ENCODE results near the gene SETBP1.
"Not testable (repeated sequence)": the region's sequence is repeated elsewhere in the genome, so short reads cannot be mapped to it uniquely, and the experiment has no call there.

The SETBP1 gene

DNA sequence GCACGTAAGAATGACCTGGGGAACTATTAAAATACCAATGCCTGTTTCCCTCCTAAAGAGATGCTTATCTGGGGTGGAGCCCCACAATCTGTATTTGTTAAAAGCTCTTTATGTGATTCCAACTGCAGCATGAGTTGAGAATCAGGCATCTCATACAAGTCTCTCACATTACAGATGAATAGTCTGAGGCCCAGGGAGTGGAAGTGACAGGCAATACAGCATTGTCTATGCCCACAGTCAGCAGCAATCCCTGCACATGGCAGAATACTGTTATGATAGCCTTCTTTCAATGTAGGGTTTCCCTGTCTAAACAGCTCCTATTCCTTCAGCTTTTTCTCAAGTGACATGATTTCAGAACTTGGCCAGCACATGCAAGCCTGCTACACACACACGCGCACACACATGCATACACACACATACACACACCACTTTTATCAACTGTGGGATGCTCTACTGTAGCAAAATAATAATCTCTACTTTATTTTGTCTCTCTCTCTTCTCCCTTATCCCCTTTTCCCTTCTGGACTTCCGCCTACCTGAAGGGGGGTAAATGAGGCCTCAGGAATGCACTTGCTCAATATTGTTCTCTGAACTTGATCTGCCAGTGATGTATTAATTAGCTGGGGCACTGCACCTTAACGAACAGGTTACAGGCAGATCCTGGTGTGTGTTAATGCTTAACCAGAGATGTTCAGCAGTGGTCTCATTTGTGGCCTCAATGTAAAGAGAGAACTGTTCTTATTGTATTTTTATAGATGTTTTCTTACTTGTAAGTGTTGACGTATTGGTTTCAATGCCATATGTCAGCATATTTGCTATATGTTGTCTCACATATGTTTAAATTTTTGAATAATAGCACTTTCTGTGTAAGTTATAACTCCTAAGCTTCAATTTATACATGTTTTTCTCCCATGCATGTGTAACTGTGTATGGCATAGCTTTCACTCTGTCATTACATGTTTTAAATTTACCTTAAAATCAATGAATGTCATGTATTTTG is 116.0 kb downstream of the SETBP1 start:
- Histone ChIP-seq H3K27ac (ENCODE audit: insufficient read depth, low read depth, low read length, poor library complexity, severe bottlenecking) (no peak overlapping the region), H3K4me3 (ENCODE audit: insufficient read depth, low read depth, low read length) (no peak overlapping the region), H3K9me3 (ENCODE audit: control insufficient read depth, low read length) (no peaks in the 10 kb centered on the region), H3K36me3 (ENCODE audit: control insufficient read depth, insufficient read depth, low read length) (peaks cover 5% of the 10 kb centered on the region), H3K27me3 (ENCODE audit: control insufficient read depth, insufficient read depth, low read length, poor library complexity, severe bottlenecking) (no peaks in the 10 kb centered on the region), H3K4me1 (ENCODE audit: control insufficient read depth, insufficient read depth, low read length) (peaks cover 20% of the 10 kb centered on the region)
- WGBS, 2 experiments = 93 to 96% methylated on average over 5 to 6 of the region's 6 CpGs

DNA sequence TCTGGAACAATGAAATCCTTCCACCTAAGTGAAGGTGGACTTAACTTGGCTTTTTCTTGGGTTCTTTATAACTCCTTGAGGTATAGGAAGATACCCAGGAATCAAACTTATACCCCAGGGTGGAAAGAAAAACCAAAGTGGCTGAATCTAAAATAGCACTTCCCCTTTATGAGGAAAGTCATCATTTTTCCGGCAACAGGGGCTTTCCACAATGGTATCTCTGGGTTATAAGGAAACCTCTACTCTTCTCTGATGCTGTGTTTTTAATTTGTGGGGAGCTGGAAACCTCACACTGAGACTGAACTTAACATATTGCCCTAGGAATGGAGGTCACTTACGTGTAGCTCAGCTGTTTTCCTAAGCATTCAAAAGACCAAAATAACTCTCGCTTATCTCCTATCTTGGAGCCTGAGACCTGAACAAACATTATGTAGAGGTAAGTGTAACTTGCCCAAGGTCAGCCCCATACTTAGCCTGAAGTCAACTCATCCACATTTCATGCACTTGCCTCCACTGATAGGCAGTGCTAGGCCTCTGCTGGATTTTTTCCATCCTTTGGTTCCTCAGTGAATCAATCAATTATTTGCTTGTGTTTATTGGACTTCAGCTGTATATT is 117.9 kb downstream of the SETBP1 start:
- Histone ChIP-seq H3K27ac (ENCODE audit: insufficient read depth, low read depth, low read length, poor library complexity, severe bottlenecking) (no peak overlapping the region), H3K36me3 (ENCODE audit: control insufficient read depth, insufficient read depth, low read length) (peaks cover 5% of the 10 kb centered on the region), H3K4me1 (ENCODE audit: control insufficient read depth, insufficient read depth, low read length) (peaks cover 12% of the 10 kb centered on the region), H3K4me3 (ENCODE audit: insufficient read depth, low read depth, low read length) (no peak overlapping the region), H3K9me3 (ENCODE audit: control insufficient read depth, low read length) (no peaks in the 10 kb centered on the region), H3K27me3 (ENCODE audit: control insufficient read depth, insufficient read depth, low read length, poor library complexity, severe bottlenecking) (no peaks in the 10 kb centered on the region)
- 89% methylated on average over 3 of the region's 3 CpGs for WGBS, 2 experiments

DNA sequence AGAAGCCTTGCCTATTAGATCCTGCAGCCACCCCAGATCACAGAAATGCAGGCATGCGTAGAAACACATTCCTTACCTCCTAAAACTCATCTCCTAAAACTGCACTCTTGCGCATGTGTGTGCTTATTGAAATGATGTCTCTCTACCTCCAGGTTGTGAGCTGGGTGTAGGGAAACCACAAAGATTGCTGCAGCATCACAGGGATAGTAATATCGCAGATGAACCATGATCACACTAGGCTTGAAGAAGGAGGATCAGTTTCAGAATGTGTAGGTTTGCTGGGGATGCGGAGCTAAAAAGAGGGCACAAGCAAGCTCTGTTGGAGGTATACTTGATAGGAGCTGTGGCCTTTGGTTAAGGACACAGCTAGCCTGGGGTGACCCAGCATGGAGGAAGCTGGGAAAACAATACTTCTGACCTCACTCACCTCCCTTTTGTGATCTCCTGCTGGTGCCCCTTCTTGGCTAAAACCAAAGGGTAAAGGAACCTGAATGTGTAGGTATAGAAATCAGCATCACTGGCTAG is 118.8 kb downstream of the SETBP1 start:
- H3K4me1 ChIP-seq (ENCODE audit: control insufficient read depth, insufficient read depth, low read length) = peaks cover 4% of the 10 kb centered on the region
- 85 to 86% methylated on average over 4 of the region's 4 CpGs for WGBS, 2 experiments
- H3K4me3 ChIP-seq (ENCODE audit: insufficient read depth, low read depth, low read length) = no peak overlapping the region
- H3K27ac ChIP-seq (ENCODE audit: insufficient read depth, low read depth, low read length, poor library complexity, severe bottlenecking) = no peak overlapping the region
- no peaks in the 10 kb centered on the region for H3K9me3 ChIP-seq (ENCODE audit: control insufficient read depth, low read length)
- peaks cover 5% of the 10 kb centered on the region for H3K36me3 ChIP-seq (ENCODE audit: control insufficient read depth, insufficient read depth, low read length)
- no peaks in the 10 kb centered on the region for H3K27me3 ChIP-seq (ENCODE audit: control insufficient read depth, insufficient read depth, low read length, poor library complexity, severe bottlenecking)

DNA sequence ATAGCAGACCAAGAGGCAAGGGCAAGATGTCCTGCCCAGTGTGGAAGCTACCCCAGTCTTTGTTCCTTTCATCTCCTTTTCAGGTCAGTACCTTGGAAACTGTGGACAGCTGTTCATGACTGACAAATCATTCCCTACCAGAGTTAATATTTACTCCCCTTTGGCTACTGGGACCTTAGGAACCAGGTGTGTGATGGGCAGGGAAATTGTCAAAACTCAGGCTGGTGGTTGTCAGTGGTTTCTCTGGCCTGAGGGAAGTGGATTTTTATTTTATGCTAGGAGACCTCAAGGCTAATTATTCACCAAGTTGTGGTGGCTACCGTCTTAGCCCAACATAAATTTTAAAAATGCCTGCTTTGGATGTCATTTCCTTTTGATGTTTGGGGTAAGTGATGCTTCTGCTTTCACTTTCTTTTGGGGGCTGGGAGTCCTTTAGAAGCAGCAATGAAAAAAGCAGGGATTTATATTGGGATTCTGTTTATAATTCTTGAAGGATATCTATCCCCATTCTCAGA is 119.3 kb downstream of the SETBP1 start:
- H3K4me3 ChIP-seq (ENCODE audit: insufficient read depth, low read depth, low read length) = no peak overlapping the region
- H3K27ac ChIP-seq (ENCODE audit: insufficient read depth, low read depth, low read length, poor library complexity, severe bottlenecking) = no peak overlapping the region
- WGBS, 2 experiments = 100% methylated on average over 1 of the region's 1 CpG
- H3K27me3 ChIP-seq (ENCODE audit: control insufficient read depth, insufficient read depth, low read length, poor library complexity, severe bottlenecking) = no peaks in the 10 kb centered on the region
- no peaks in the 10 kb centered on the region for H3K9me3 ChIP-seq (ENCODE audit: control insufficient read depth, low read length)
- H3K36me3 ChIP-seq (ENCODE audit: control insufficient read depth, insufficient read depth, low read length) = peaks cover 5% of the 10 kb centered on the region
- no peaks in the 10 kb centered on the region for H3K4me1 ChIP-seq (ENCODE audit: control insufficient read depth, insufficient read depth, low read length)

DNA sequence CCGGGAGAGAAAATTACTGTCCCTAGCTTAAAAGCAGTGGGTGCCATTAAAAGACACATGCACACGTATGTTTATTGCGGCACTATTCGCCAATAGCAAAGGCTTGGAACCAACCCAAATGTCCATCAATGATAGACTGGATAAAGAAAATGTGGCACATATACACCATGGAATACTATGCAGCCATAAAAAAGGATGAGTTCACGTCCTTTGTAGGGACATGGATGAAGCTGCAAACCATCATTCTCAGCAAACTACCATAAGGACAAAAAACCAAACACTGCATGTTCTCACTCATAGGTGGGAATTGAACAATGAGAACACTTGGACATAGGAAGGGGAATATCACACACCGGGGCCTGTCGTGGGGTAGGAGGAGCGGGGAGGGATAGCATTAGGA is 120.1 kb downstream of the SETBP1 start:
- H3K4me3 ChIP-seq (ENCODE audit: insufficient read depth, low read depth, low read length); H3K36me3 ChIP-seq (ENCODE audit: control insufficient read depth, insufficient read depth, low read length); H3K27me3 ChIP-seq (ENCODE audit: control insufficient read depth, insufficient read depth, low read length, poor library complexity, severe bottlenecking); H3K27ac ChIP-seq (ENCODE audit: insufficient read depth, low read depth, low read length, poor library complexity, severe bottlenecking); H3K4me1 ChIP-seq (ENCODE audit: control insufficient read depth, insufficient read depth, low read length); H3K9me3 ChIP-seq (ENCODE audit: control insufficient read depth, low read length): not testable (repeated sequence)
- WGBS, 2 experiments = 94 to 95% methylated on average over 7 to 8 of the region's 8 CpGs

DNA sequence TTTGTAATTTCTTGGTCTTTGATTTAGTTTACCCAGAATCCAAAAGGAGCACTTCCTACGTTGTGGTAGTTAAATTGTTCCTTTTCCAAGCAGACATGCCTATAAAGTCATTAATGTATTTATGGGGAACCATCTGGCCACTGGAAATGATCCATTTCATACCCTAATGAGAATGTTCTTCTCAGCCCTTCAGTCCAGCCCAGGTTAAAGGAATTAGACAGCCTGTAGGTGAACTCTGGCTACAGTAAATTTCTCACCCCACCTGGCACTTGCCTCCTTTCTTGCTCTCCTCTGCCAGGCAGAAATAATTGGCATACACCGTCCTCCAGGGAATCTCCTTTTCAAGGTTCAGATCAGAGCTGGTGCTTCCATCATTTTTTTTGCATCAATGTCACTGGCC is 121.1 kb downstream of the SETBP1 start:
- Histone ChIP-seq H3K4me1 (ENCODE audit: control insufficient read depth, insufficient read depth, low read length) (no peaks in the 10 kb centered on the region), H3K4me3 (ENCODE audit: insufficient read depth, low read depth, low read length) (no peak overlapping the region), H3K27ac (ENCODE audit: insufficient read depth, low read depth, low read length, poor library complexity, severe bottlenecking) (no peak overlapping the region), H3K36me3 (ENCODE audit: control insufficient read depth, insufficient read depth, low read length) (peaks cover 5% of the 10 kb centered on the region), H3K9me3 (ENCODE audit: control insufficient read depth, low read length) (no peaks in the 10 kb centered on the region), H3K27me3 (ENCODE audit: control insufficient read depth, insufficient read depth, low read length, poor library complexity, severe bottlenecking) (no peaks in the 10 kb centered on the region)
- WGBS, 2 experiments = 90 to 96% methylated on average over 1 to 2 of the region's 2 CpGs

DNA sequence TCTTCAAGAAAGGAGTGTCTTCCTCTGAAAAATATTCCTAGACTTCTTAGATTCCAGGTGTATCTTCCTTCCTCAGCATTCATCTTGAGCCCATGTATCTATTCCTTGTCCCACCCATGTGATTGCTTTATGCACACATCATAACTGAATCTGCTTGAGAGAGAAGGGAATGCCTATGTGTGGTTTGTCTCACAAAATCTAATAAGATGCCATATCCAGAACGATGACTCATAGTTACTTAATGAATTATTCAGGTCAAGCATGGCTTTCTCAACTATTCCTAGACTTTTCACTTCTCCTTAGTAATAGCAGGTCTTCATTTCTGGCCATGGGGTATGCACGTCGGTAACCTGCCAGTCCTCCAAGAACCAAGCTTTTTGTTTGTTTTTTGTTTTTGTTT is 121.8 kb downstream of the SETBP1 start:
- Histone ChIP-seq H3K9me3 (ENCODE audit: control insufficient read depth, low read length) (no peaks in the 10 kb centered on the region), H3K27ac (ENCODE audit: insufficient read depth, low read depth, low read length, poor library complexity, severe bottlenecking) (no peak overlapping the region), H3K4me3 (ENCODE audit: insufficient read depth, low read depth, low read length) (no peak overlapping the region), H3K4me1 (ENCODE audit: control insufficient read depth, insufficient read depth, low read length) (no peaks in the 10 kb centered on the region), H3K27me3 (ENCODE audit: control insufficient read depth, insufficient read depth, low read length, poor library complexity, severe bottlenecking) (no peaks in the 10 kb centered on the region), H3K36me3 (ENCODE audit: control insufficient read depth, insufficient read depth, low read length) (peaks cover 5% of the 10 kb centered on the region)
- WGBS, 2 experiments = 93 to 94% methylated on average over 3 of the region's 3 CpGs

DNA sequence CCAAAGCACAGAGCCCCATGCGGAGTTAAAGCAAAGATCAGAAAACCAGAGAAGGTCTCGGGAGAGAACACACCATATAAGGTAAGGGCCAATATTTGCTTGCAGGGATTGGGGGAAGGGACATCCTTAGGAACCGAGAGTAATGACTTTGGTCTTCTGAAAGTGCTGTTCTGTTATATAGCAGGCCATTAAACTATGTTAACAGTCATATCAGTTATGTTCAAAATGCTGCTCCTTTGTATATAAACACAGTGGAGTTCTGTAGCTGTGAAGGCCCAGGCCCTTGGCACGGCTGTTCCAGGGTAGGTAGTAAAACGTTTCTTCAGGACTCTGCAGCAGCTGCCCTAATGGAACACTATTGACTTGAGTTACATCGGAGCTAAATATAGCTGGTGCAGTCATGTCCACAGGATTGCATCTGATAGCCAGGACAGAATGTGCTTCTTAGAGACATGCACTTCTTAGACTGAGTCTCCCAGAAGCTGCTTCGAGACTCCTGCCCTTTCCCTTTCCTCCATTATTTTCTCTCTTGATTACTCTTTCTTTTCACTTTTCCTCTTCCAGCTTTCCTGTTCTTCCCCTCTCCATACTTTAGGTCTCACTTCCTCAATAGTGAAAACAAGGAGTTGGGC is 122.4 kb downstream of the SETBP1 start:
- no peak overlapping the region for H3K4me3 ChIP-seq (ENCODE audit: insufficient read depth, low read depth, low read length)
- peaks cover 5% of the 10 kb centered on the region for H3K36me3 ChIP-seq (ENCODE audit: control insufficient read depth, insufficient read depth, low read length)
- no peaks in the 10 kb centered on the region for H3K4me1 ChIP-seq (ENCODE audit: control insufficient read depth, insufficient read depth, low read length)
- 74 to 77% methylated on average over 7 of the region's 7 CpGs for WGBS, 2 experiments
- H3K27me3 ChIP-seq (ENCODE audit: control insufficient read depth, insufficient read depth, low read length, poor library complexity, severe bottlenecking) = no peaks in the 10 kb centered on the region
- no peaks in the 10 kb centered on the region for H3K9me3 ChIP-seq (ENCODE audit: control insufficient read depth, low read length)
- H3K27ac ChIP-seq (ENCODE audit: insufficient read depth, low read depth, low read length, poor library complexity, severe bottlenecking) = no peak overlapping the region

DNA sequence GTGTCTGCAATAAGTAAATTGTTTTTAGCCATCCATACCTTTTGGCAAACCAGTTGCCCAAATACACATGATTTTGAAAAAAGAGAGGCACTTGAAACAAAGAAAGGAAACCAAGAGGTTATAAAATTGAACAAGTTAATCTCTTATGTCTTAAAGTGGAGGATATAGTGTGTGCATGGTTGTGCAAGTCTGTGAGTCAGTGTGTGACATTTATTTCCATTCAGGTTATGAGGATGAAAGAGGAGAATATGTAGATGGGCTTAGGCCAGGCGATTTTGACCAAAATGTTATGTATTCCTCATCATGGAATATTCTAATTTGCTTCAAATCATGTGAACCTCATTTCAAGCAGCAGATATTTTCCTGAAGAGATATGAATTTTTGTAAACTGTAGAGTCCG is 123.3 kb downstream of the SETBP1 start:
- no peak overlapping the region for H3K27ac ChIP-seq (ENCODE audit: insufficient read depth, low read depth, low read length, poor library complexity, severe bottlenecking)
- WGBS, 2 experiments = 94 to 100% methylated on average over 2 of the region's 2 CpGs
- no peaks in the 10 kb centered on the region for H3K27me3 ChIP-seq (ENCODE audit: control insufficient read depth, insufficient read depth, low read length, poor library complexity, severe bottlenecking)
- no peaks in the 10 kb centered on the region for H3K4me1 ChIP-seq (ENCODE audit: control insufficient read depth, insufficient read depth, low read length)
- H3K9me3 ChIP-seq (ENCODE audit: control insufficient read depth, low read length) = no peaks in the 10 kb centered on the region
- no peak overlapping the region for H3K4me3 ChIP-seq (ENCODE audit: insufficient read depth, low read depth, low read length)
- peaks cover 5% of the 10 kb centered on the region for H3K36me3 ChIP-seq (ENCODE audit: control insufficient read depth, insufficient read depth, low read length)

DNA sequence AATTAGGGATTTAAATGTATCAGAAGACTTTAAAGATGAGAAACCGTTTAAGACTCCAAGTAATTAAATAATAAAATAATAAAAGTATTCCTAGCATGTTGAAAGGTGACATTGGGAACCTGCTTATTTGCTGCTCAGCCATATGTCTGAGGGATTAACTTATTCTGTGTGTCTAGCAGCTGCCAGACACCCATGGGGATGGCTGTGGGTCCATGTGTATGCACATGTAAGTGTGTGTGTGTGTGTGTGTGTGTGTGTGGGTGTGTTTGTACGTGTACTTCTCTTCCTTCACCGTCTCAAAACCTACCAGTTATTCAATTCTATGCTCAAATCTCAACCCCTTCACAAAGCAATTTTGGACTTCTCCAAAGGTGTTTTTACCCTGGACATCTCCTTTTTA is 124.5 kb downstream of the SETBP1 start:
- Histone ChIP-seq H3K27ac (ENCODE audit: insufficient read depth, low read depth, low read length, poor library complexity, severe bottlenecking) (no peak overlapping the region), H3K4me1 (ENCODE audit: control insufficient read depth, insufficient read depth, low read length) (no peaks in the 10 kb centered on the region), H3K4me3 (ENCODE audit: insufficient read depth, low read depth, low read length) (no peak overlapping the region), H3K27me3 (ENCODE audit: control insufficient read depth, insufficient read depth, low read length, poor library complexity, severe bottlenecking) (no peaks in the 10 kb centered on the region), H3K36me3 (ENCODE audit: control insufficient read depth, insufficient read depth, low read length) (peaks cover 5% of the 10 kb centered on the region), H3K9me3 (ENCODE audit: control insufficient read depth, low read length) (no peaks in the 10 kb centered on the region)
- 93 to 100% methylated on average over 1 to 3 of the region's 3 CpGs for whole genome bisulfite sequencing, 2 experiments

Data from ectodermal cell (in vitro differentiated cells).